Neural cell (in vitro differentiated cells): ENCODE measurements around the gene EBF3. TPM values are rescaled to one million over a fixed set of nuclear protein-coding genes. Genes with fewer than 3 reads are reported as not detected.

Experiments
- H2AFZ ChIP-seq: fragments of 200-600, 300-800 bp; sonication (generic), shearing (Covaris generic); 2 replicates; pipeline ENCODE4 v1.6.0; 2014; ENCODE audit warnings: low read depth, mild to moderate bottlenecking, antibody characterized with exemption, low read length, moderate library complexity
- H3F3A ChIP-seq: fragments of 200-600 bp; shearing (Covaris generic); 2 replicates; pipeline ENCODE4 v1.6.1; 2016; ENCODE audit warnings: mild to moderate bottlenecking, moderate library complexity, mixed read lengths, antibody characterized with exemption, low read length; ENCODE audit not compliant: insufficient read depth, poor library complexity, severe bottlenecking
- H3K27ac ChIP-seq: fragments of 200-600, 300-800 bp; sonication (generic), shearing (Covaris generic); 2 replicates; pipeline ENCODE4 v1.5.1; 2014; ENCODE audit warnings: mild to moderate bottlenecking, low read length, moderate library complexity
- H3K27me3 ChIP-seq: fragments of 300-800, 200-600 bp; sonication (generic), shearing (Covaris generic); 2 replicates; pipeline ENCODE4 v1.6.0; 2014; ENCODE audit warnings: mild to moderate bottlenecking, low read depth, low read length, moderate library complexity; ENCODE audit not compliant: insufficient read depth
- H3K36me3 ChIP-seq: fragments of 300-800, 200-600 bp; sonication (generic), shearing (Covaris generic); 2 replicates; pipeline ENCODE4 v1.5.1; 2014; ENCODE audit warnings: mild to moderate bottlenecking, antibody characterized with exemption, low read length, moderate library complexity; ENCODE audit not compliant: insufficient read depth
- H3K4me2 ChIP-seq: fragments of 300-800, 200-600 bp; sonication (generic), shearing (Covaris generic); 2 replicates; pipeline ENCODE4 v1.6.0; 2014; ENCODE audit warnings: mild to moderate bottlenecking, low read length
- H3K4me3 ChIP-seq: fragments of 300-800, 200-600 bp; sonication (generic), shearing (Covaris generic); 2 replicates; pipeline ENCODE4 v1.5.1; 2014; ENCODE audit warnings: mild to moderate bottlenecking, low read length, moderate library complexity
- H3K79me2 ChIP-seq: fragments of 200-600 bp; shearing (Covaris generic); replicated peaks from 2 replicates; pipeline ENCODE4 v1.6.0; 2014; ENCODE audit warnings: mild to moderate bottlenecking, low read length, moderate library complexity; ENCODE audit not compliant: insufficient read depth
- H3K9ac ChIP-seq: fragments of 300-800, 200-600 bp; sonication (generic), shearing (Covaris generic); 2 replicates; pipeline ENCODE4 v1.6.1; 2016; ENCODE audit warnings: mild to moderate bottlenecking, low read length, mixed read lengths
- H3K9me2 ChIP-seq: fragments of 200-600 bp; shearing (Covaris generic); 2 replicates; pipeline ENCODE4 v1.6.1; 2016; ENCODE audit warnings: mild to moderate bottlenecking, low read length, mixed read lengths; ENCODE audit not compliant: insufficient read depth
- H3K9me3 ChIP-seq: fragments of 200-600, 300-800 bp; sonication (generic), shearing (Covaris generic); 2 replicates; pipeline ENCODE4 v1.6.1; 2016; ENCODE audit warnings: mild to moderate bottlenecking, mixed run types, low read length, moderate library complexity, mixed read lengths
- H4K20me1 ChIP-seq: fragments of 200-600 bp; shearing (Covaris generic); 2 replicates; pipeline ENCODE4 v1.6.1; 2016; ENCODE audit warnings: mild to moderate bottlenecking, mixed run types; ENCODE audit not compliant: insufficient read depth
- CTCF ChIP-seq: fragments of 450-650 bp; IDR thresholded peaks from 2 replicates; pipeline ENCODE4 v1.5.1; 2014; ENCODE audit warnings: antibody characterized with exemption, mild to moderate bottlenecking, moderate library complexity; ENCODE audit not compliant: poor library complexity, severe bottlenecking
- EP300 ChIP-seq: fragments of 450-650 bp; conservative IDR thresholded peaks from 2 replicates; pipeline ENCODE4 v1.6.1; 2014; ENCODE audit warnings: antibody characterized with exemption, mild to moderate bottlenecking, moderate library complexity; ENCODE audit not compliant: poor library complexity, severe bottlenecking
- EZH2 ChIP-seq: fragments of 200-600, 300-800 bp; shearing (Covaris generic), sonication (generic); IDR thresholded peaks from 2 replicates; pipeline ENCODE4 v1.6.1; 2014; ENCODE audit warnings: antibody characterized with exemption, low read length, borderline replicate concordance, mild to moderate bottlenecking; ENCODE audit not compliant: insufficient read depth, poor library complexity, severe bottlenecking
- MXI1 ChIP-seq: fragments of 450-650 bp; conservative IDR thresholded peaks from 2 replicates; pipeline ENCODE4 v1.6.1; 2014; ENCODE audit warnings: antibody characterized with exemption, mild to moderate bottlenecking; ENCODE audit not compliant: poor library complexity, severe bottlenecking
- POLR2AphosphoS5 ChIP-seq: IDR thresholded peaks from 2 replicates; pipeline ENCODE4 v1.6.1; 2012
- RAD21 ChIP-seq: fragments of 450-650 bp; conservative IDR thresholded peaks from 2 replicates; pipeline ENCODE4 v1.6.1; 2014; ENCODE audit warnings: antibody characterized with exemption, mild to moderate bottlenecking, moderate library complexity
- SMC3 ChIP-seq: fragments of 450-650 bp; conservative IDR thresholded peaks from 2 replicates; pipeline ENCODE4 v1.6.1; 2014; ENCODE audit warnings: antibody characterized with exemption, mild to moderate bottlenecking, moderate library complexity; ENCODE audit not compliant: poor library complexity
- TAF1 ChIP-seq: IDR thresholded peaks from 2 replicates; pipeline ENCODE4 v1.6.1; 2012; ENCODE audit warnings: low read depth
- polyA plus RNA-seq: library from polyadenylated mRNA; depleted of rRNA; stranded (reverse); fragments of >200 nt; gene quantifications from 2 replicates; pipeline ENCODE4 v1.2.3, GENCODE V29; 2014
- TF ChIP-seq, protein P1 (sequence below): IDR thresholded peaks from 2 replicates; pipeline ENCODE4 v1.6.1; 2012; ENCODE audit warnings: borderline replicate concordance

EBF3 gene
- polyA plus RNA-seq, 1 donor from 2014 or later, result 0.38 TPM

DNA sequence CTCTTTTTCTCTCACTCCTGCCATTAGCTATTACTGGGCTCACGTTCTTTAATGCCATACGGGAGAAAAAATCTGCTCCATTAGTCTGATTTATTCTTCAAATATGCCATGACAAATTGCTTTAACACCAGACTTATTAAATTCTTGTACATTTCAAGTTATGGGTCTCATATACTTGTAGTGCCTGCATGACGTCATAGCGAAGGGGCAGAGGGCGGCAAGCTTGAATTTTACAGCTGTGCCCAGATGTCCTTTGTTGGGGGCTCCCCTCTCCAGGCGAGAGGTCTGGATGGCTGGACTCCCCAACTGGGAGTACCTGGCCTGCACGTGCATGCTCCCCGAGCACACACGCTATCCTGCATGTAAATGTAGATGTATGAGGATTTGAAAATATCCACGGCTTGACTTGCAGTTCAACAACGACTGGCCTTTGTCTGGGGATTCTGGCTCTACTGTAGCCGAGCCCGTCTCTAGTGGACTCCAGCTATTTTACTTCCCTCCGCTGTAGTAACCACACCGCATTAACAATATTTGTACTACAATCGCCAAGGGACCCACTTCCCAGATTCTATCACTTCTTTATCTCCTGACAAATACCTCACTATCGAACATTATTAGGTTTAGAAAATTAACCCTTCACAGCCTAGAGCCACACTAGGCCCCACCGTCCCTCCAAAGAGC lies 79.5 kb downstream of the EBF3 start:
- Histone ChIP-seq H3K4me2 (no peak overlapping the region), H3K4me3 (no peak overlapping the region), H3K27me3 (no peaks in the 10 kb centered on the region), H3K36me3 (no peaks in the 10 kb centered on the region), H3K9me3 (no peaks in the 10 kb centered on the region), H2AFZ (no peak overlapping the region), H3K27ac (no peak overlapping the region), H3K79me2 (no peaks in the 10 kb centered on the region), H3K9me2 (no peaks in the 10 kb centered on the region), H3K9ac (no peak overlapping the region), H3F3A (no peaks in the 10 kb centered on the region), H4K20me1 (no peaks in the 10 kb centered on the region)
- TF ChIP-seq TAF1 (no peak), EZH2 (no peak), SMC3 (no peak), MXI1 (no peak), EP300 (no peak), RAD21 (no peak), CTCF (no peak), POLR2AphosphoS5 (no peak)

DNA sequence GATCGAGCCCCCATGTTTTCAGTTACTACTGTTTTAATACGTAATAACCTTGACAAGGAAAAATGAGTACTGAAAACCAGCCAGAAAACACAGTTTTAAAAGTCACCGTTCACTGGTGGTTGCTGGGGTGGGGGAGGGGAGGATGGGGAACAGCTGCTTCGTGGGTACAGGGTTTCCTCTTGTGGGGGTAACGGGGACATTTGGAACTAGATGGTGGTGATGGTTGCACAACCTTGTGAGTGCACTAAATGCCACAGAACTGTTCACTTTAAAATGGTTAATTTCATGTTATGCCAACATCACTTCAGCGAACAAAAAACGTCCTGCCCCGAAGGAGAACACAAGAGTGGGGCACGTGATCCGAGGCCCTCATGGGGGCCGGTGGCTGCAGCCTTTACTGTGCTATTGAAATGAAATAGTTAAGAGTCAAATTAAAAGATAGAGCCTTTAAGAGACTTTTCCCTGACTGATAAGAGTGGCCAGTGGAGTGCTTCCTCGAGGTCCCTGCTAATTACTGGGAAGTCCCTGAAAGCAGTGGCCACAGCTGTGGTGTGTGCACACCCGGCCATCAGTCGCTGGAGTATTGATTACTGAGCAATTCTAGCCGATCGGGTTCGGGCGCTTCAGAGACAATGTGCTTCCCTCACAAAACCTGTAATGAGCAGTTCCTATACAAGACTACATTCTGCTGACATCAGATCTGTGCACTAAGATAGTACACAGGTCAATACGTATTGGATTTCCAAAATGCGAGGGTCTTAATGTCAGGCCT lies 80.3 kb downstream of the EBF3 start:
- Histone ChIP-seq H3K36me3 (no peaks in the 10 kb centered on the region), H4K20me1 (no peaks in the 10 kb centered on the region), H3F3A (no peaks in the 10 kb centered on the region), H3K9me2 (no peaks in the 10 kb centered on the region), H3K27me3 (no peaks in the 10 kb centered on the region), H3K27ac (no peak overlapping the region), H3K4me2 (no peak overlapping the region), H3K9me3 (no peaks in the 10 kb centered on the region), H2AFZ (no peak overlapping the region), H3K79me2 (no peaks in the 10 kb centered on the region), H3K4me3 (no peak overlapping the region), H3K9ac (no peak overlapping the region)
- TF ChIP-seq MXI1 (no peak), EP300 (no peak), POLR2AphosphoS5 (no peak), CTCF (no peak), SMC3 (no peak), EZH2 (no peak), RAD21 (no peak), TAF1 (no peak)
- TF ChIP-seq, protein P1, sequence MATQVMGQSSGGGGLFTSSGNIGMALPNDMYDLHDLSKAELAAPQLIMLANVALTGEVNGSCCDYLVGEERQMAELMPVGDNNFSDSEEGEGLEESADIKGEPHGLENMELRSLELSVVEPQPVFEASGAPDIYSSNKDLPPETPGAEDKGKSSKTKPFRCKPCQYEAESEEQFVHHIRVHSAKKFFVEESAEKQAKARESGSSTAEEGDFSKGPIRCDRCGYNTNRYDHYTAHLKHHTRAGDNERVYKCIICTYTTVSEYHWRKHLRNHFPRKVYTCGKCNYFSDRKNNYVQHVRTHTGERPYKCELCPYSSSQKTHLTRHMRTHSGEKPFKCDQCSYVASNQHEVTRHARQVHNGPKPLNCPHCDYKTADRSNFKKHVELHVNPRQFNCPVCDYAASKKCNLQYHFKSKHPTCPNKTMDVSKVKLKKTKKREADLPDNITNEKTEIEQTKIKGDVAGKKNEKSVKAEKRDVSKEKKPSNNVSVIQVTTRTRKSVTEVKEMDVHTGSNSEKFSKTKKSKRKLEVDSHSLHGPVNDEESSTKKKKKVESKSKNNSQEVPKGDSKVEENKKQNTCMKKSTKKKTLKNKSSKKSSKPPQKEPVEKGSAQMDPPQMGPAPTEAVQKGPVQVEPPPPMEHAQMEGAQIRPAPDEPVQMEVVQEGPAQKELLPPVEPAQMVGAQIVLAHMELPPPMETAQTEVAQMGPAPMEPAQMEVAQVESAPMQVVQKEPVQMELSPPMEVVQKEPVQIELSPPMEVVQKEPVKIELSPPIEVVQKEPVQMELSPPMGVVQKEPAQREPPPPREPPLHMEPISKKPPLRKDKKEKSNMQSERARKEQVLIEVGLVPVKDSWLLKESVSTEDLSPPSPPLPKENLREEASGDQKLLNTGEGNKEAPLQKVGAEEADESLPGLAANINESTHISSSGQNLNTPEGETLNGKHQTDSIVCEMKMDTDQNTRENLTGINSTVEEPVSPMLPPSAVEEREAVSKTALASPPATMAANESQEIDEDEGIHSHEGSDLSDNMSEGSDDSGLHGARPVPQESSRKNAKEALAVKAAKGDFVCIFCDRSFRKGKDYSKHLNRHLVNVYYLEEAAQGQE, result no peak
